H1 (cell line): Measurements from ENCODE around the gene FBXO2. TPM values are rescaled to one million over a fixed set of nuclear protein-coding genes. Genes with fewer than 3 reads are reported as not detected.

Experiments used
- SRF ChIP-seq: IDR thresholded peaks from 2 replicates; pipeline ENCODE4 v1.6.1; 2011; ENCODE audit warnings: mild to moderate bottlenecking, low read depth, low read length, moderate library complexity
- polyA plus RNA-seq, 7 experiments: library from polyadenylated mRNA; depleted of rRNA in 3 of 7; stranded (reverse) in 5 of 7; unstranded in 2 of 7; fragments of >200 nt in 5 of 7; fragments of 200-250 nt in 2 of 7; gene quantifications; 1 replicate in 5 of 7; 2 replicates in 1 of 7; 4 replicates in 1 of 7; pipeline versions ENCODE4 v1.2.1 to v1.2.3, GENCODE V29; 2011 to 2013; ENCODE audit warnings: missing spikeins in 2 of 7, mixed read lengths in 2 of 7
- total RNA-seq: library from RNA; stranded (reverse); fragmentation: NEBNext Ultra II Directional; extraction: Animal tissue kit (Norgen Biotek cat#: 25700); gene quantifications from 2 replicates; pipeline ENCODE4 v1.2.1, GENCODE V29; 2021

Gene FBXO2
- total and polyA plus RNA-seq, 2 of the 8 experiments (the other 6 are each of a cell fraction or from before 2014, with no cell fraction given), result 51.3 to 57.9 TPM

DNA sequence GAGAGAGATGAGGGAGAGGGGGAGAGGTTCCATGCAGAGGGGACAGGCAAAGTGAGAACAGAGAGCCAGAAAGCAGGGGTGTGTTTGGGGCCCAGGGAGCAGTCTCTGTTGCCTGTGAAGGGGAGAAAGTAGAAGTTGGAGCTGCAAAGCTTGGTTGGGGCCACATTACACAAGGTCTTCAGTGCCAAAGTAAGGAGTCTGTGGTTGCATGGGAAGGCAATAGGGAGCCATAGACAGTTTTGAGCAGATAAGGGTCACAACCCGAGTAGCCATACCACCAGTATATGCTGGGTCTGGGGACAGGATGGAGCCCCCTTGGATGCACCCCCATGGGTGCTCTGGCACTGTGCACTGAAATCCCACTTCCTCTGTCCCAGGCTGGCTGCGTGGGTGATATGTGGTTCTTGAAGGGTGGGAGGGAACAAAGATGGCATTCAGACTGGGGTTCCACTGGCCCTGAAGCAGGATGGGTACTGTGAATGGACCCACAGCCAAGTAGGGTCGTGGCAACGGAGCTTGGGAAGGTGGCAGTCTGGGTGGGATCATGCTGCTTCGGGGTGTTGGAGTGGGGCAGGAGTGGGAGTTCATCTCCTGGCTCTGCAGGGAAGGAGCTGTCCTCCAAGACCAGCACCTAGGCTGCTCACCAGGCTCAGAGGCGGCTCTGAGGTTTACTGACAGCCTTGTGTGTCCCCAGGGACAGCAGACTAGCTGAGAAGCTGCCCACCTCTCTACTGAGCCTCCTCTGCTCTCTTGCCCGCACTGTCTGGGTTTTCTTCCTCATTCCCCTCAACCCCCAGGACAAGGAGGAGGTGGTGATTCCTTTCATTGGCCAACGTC is 49.3 kb upstream of the FBXO2 start (continued):
- TF ChIP-seq SRF, result no peak
